Adrenal gland (tissue), 12 donors: ENCODE results near the gene JARID2. TPM values are rescaled to one million over a fixed set of nuclear protein-coding genes. Genes with fewer than 3 reads are reported as not detected.

Experiments
- DNase-seq, 7 donors: peaks; one replicate each; pipeline ENCODE4 v3.0.0-alpha.2; 2019 to 2020
- H3K27ac ChIP-seq, 5 donors: fragments of 200-600 bp; sonication (generic) in 4 of 5; 1 replicate in 3 of 5; 2 replicates in 2 of 5; pipeline versions ENCODE4 v1.5.1 to v1.8.0; 2016 to 2020; ENCODE audit warnings: mild to moderate bottlenecking in 1 of 5
- H3K27me3 ChIP-seq: fragments of 200-600 bp; 2 replicates; pipeline ENCODE4 v1.8.0; 2021
- H3K36me3 ChIP-seq, 2 donors: fragments of 200-600 bp; replicated peaks in 1 of 2; 1 replicate in 1 of 2; 2 replicates in 1 of 2; pipeline versions ENCODE4 v1.5.1 to v1.8.0; 2018 to 2022
- H3K4me1 ChIP-seq, 2 donors: fragments of 200-600 bp; replicated peaks in 1 of 2; 1 replicate in 1 of 2; 2 replicates in 1 of 2; pipeline versions ENCODE4 v1.5.1 to v1.8.0; 2018 to 2021
- H3K4me3 ChIP-seq, 4 donors: fragments of 200-600 bp; sonication (generic) in 3 of 4; one replicate each; pipeline ENCODE4 v1.5.1; 2016 to 2018
- H3K9me3 ChIP-seq, 3 donors: fragments of 200-600 bp; sonication (generic) in 1 of 3; replicated peaks in 1 of 3; 1 replicate in 2 of 3; 2 replicates in 1 of 3; pipeline versions ENCODE4 v1.5.1 to v1.8.0; 2016 to 2021
- POLR2A ChIP-seq, 2 donors: fragments of 450-650 bp; IDR thresholded peaks; one replicate each; pipeline ENCODE4 v1.6.1; 2017; ENCODE audit warnings: antibody characterized with exemption in 2 of 2, mild to moderate bottlenecking in 2 of 2, moderate library complexity in 1 of 2
- WGBS, 4 donors: extraction: QIAGEN DNeasy Blood & Tissue Kit in 2 of 4; methylation state at CpG; one replicate each; pipeline versions ENCODE4 v1.1.5 to v1.1.7; 2013 to 2017; 5-methylcytosine and 5-hydroxymethylcytosine counted together
- intact Hi-C, 2 donors: fragments of 100-400 bp; cut with DNase I; formaldehyde crosslinking; loops; one replicate each; pipeline versions ENCODE4 v1.14.1 to v1.15.0; 2022 to 2023
- polyA plus RNA-seq, 3 donors: library from polyadenylated mRNA; stranded (reverse); fragments of 200-250 nt in 2 of 3; fragments of 350-450 nt in 1 of 3; fragmentation: Illumina TruSeq in 1 of 3; extraction: RNeasy Lipid Tissue Mini Kit (QIAGEN cat#74804) in 1 of 3; gene quantifications; one replicate each; pipeline ENCODE4 v1.2.3, GENCODE V29; 2013 to 2014
- total RNA-seq, 9 donors: library from RNA; depleted of rRNA in 4 of 9; stranded (reverse); fragments of >200 nt in 4 of 9; fragments of 120-200 nt in 1 of 9; fragmentation: NEBNext Ultra II Directional in 1 of 9; extraction: Animal tissue kit (Norgen Biotek cat#: 25700) in 1 of 9; gene quantifications; one replicate each; pipeline versions ENCODE4 v1.1.0 to v1.2.4, GENCODE V29; 2013 to 2023
- TF ChIP-seq, protein P1 (sequence below), 6 experiments: fragments of 450-650 bp in 4 of 6; fragments of 200-600 bp in 2 of 6; sonication (generic) in 1 of 6; IDR thresholded peaks; 1 replicate in 5 of 6; 2 replicates in 1 of 6; pipeline versions ENCODE4 v1.5.1 to v1.8.0; 2016 to 2021; ENCODE audit warnings: antibody characterized with exemption in 6 of 6, mild to moderate bottlenecking in 2 of 6, moderate library complexity in 1 of 6
- donor health status: healthy with polysubstance abuse.
- donor health status: Bipolar disorder and iron deficiency.
- donor health status: DM: yes; HTN: yes; CAD: no.
- donor health status: DM: no; HTN: no; CAD: no.
- donor health status: DM: no; HTN: no; CAD: no.
- donor health status: DM: yes; HTN: yes; CAD: no.

JARID2 gene
- total and polyA plus RNA-seq, 12 donors: 3.0 to 13.6 (median 8.2) TPM

DNA sequence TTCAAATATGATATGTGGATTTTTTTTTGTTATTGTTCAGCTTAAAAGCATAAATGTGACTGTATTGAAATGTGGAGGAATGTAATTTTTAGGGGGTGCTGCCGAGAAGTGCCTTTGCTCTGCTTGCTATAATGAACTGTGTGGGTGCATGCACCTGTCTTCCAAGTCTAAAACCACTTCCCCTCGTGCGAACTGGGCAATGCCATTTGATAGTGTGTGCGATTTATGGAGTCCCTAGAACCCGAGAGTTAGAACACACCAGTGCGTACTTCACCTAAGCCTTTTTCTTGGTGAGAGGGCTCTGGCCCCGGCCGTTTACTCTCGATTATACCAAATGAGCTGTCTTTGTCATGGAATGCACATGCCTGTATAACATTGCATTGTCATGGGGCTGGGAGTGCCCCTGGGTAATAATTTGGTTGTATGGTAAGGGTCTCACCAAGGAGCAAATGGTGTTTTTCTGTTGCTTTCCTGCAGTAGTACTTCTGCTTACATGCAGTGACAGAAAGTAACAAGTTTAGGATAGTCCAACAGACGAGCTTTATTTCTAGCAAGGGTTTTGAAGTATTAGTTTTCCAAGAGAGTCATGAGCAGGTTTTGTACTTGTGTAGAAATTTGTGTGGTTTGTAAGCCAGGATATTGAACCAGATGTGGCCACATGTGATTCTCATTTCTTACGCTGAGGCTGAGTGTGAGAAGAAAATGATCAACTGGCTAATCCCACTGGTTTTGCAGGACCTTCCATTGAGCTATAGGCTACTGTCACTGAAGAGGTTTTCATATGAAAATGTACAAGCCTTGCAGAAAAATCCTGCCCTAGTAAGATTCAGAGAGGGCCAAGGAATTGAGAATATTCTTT lies 244.6 kb downstream of the JARID2 start:
- peak overlapping the region in 1 of 5 donors; percentile 50 for H3K27ac ChIP-seq
- TF ChIP-seq, protein P1, sequence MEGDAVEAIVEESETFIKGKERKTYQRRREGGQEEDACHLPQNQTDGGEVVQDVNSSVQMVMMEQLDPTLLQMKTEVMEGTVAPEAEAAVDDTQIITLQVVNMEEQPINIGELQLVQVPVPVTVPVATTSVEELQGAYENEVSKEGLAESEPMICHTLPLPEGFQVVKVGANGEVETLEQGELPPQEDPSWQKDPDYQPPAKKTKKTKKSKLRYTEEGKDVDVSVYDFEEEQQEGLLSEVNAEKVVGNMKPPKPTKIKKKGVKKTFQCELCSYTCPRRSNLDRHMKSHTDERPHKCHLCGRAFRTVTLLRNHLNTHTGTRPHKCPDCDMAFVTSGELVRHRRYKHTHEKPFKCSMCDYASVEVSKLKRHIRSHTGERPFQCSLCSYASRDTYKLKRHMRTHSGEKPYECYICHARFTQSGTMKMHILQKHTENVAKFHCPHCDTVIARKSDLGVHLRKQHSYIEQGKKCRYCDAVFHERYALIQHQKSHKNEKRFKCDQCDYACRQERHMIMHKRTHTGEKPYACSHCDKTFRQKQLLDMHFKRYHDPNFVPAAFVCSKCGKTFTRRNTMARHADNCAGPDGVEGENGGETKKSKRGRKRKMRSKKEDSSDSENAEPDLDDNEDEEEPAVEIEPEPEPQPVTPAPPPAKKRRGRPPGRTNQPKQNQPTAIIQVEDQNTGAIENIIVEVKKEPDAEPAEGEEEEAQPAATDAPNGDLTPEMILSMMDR (IDR thresholded peaks at IDR 0.05): no peak
- no peak for TF ChIP-seq POLR2A (IDR thresholded peaks at IDR 0.05)
- peaks cover 0 to 23% of the 10 kb centered on the region in 2 donors for H3K36me3 ChIP-seq
- no peaks in the 10 kb centered on the region for H3K9me3 ChIP-seq
- no peaks in the 10 kb centered on the region for H3K27me3 ChIP-seq
- DNase-seq: peak in 1 of 7 donors; percentile 47
- intact Hi-C loops: loop anchor here in 1 of 2 donors (10.0 kb wide), 1 partner anchor 1276 kb away; no protein-coding TSS in a partner anchor
- H3K4me3 ChIP-seq: no peak overlapping the region
- WGBS, 4 donors: 85 to 94% (median 91%) methylated on average over 11 of the region's 11 CpGs
- peaks cover 0 to 20% of the 10 kb centered on the region in 2 donors for H3K4me1 ChIP-seq

DNA sequence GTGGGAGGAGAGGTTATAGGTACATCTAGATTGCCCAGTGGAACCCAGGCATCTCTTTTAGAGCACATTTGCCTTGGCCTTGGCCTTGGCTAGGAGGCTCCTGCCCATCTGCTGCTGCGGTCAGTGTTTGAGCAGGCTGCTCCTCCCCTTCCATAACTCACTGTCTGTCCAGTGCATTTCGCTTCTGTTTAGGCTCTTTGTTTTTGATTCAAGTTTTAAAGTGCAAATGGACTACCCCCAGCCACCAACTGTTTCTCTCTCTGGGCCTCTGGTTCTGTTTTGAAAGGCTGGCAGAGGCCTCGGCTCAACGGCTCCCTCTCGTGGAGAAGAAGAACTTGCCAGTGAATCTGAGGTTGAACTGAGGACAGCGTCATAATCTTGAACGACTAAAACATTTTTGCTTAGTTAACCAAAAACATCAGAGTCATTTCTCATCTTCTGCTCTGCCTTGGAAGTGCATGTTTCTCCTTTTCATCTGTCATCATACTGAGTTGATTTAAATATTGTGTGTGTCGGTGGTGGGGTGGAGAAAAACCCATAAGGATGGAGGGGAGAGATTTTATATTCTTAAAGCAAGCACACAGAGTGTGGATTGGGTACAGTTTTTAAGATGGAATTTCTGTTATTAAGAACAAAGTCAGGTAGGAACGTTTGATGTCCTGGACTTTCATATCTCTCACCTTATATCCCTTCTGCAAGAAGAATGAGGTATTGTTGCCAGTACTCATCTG lies 245.6 kb downstream of the JARID2 start:
- no peaks in the 10 kb centered on the region for H3K9me3 ChIP-seq
- WGBS, 4 donors: 6 to 10% (median 9%) methylated on average over 9 of the region's 9 CpGs

DNA sequence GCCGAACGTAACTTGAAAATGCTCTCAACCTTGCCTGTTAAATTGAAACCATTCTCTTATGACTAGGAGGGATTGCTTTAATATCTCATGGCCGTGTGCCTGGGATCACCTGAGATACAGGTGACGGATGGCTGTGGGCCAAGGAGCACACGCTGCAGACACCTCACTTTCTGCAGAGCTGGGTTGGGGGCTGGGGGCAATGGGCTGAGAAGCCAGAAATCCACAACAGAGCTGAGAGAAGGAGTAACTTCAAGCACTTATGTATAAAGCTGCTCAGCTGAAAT lies 246.1 kb downstream of the JARID2 start:
- TF ChIP-seq, protein P1 (IDR thresholded peaks at IDR 0.05): no peak
- TF ChIP-seq POLR2A (IDR thresholded peaks at IDR 0.05): no peak
- Histone ChIP-seq H3K36me3 (peaks cover 0 to 32% of the 10 kb centered on the region in 2 donors), H3K27ac (peak overlapping the region in 3 of 5 donors; percentile 9 to 35 (median 17)), H3K27me3 (no peaks in the 10 kb centered on the region), H3K4me1 (peaks cover 0 to 15% of the 10 kb centered on the region in 2 donors), H3K4me3 (no peak overlapping the region), H3K9me3 (no peaks in the 10 kb centered on the region)
- intact Hi-C loops: loop anchor here in 1 of 2 donors (10.0 kb wide), 1 partner anchor 1277 kb away; no protein-coding TSS in a partner anchor
- peak in 1 of 7 donors; percentile 50 for DNase-seq
- 52 to 69% (median 65%) methylated on average over 5 of the region's 5 CpGs for WGBS, 4 donors

More for the DNA sequence above, 245.6 kb downstream of the JARID2 start:
- H3K4me3 ChIP-seq: no peak overlapping the region
- H3K36me3 ChIP-seq: peaks cover 0 to 27% of the 10 kb centered on the region in 2 donors
- peak; percentile 76 to 93 (median 83) for DNase-seq
- TF ChIP-seq, protein P1 (IDR thresholded peaks at IDR 0.05): peak; percentile 88 to 95 (median 90)
- peak in 1 of 2 donors; percentile 14 for TF ChIP-seq POLR2A (IDR thresholded peaks at IDR 0.05)
- peaks cover 0 to 15% of the 10 kb centered on the region in 2 donors for H3K4me1 ChIP-seq
- intact Hi-C loops: loop anchor here in 1 of 2 donors (10.0 kb wide), 1 partner anchor 1277 kb away; no protein-coding TSS in a partner anchor
- H3K27me3 ChIP-seq: no peaks in the 10 kb centered on the region
- peak overlapping the region in 3 of 5 donors; percentile 9 to 50 (median 35) for H3K27ac ChIP-seq
